Measurements from ENCODE around the gene FAM200C.

GRCh38 chr5:160347448-160347847 is 52.4 kb downstream of the FAM200C start:
- no peak for TF ChIP-seq POLR2A (IDR thresholded peaks at IDR 0.05)
- TF ChIP-seq CTCF (IDR thresholded peaks at IDR 0.05): no peak
- TF ChIP-seq POLR2AphosphoS5 (IDR thresholded peaks at IDR 0.05): no peak
- no peak for TF ChIP-seq EP300 (IDR thresholded peaks at IDR 0.05)

Measured in gastroesophageal sphincter (tissue), 3 donors.